ENCODE measurements around the gene ATOH1.

- no peak for TF ChIP-seq EZH2 (IDR thresholded peaks at IDR 0.05; ENCODE audit: low read depth, unreplicated experiment)
- peak; percentile 57 to 73 for TF ChIP-seq CTCF (conservative IDR thresholded peaks at IDR 0.05; ENCODE audit: low read depth in 2 of 2)
- no peak for TF ChIP-seq REST (IDR thresholded peaks at IDR 0.05; ENCODE audit: unreplicated experiment)
- no peak for TF ChIP-seq POLR2AphosphoS5 (IDR thresholded peaks at IDR 0.05; ENCODE audit: low read depth)
- TF ChIP-seq CREB1 (CRISPR knock-in tag; IDR thresholded peaks at IDR 0.05; ENCODE audit: low read depth), result no peak
Observed at GRCh38 chr4:93788712-93789111, 39.8 kb upstream of the ATOH1 start.
